Measurements from ENCODE around the gene ZAR1L.

DNA sequence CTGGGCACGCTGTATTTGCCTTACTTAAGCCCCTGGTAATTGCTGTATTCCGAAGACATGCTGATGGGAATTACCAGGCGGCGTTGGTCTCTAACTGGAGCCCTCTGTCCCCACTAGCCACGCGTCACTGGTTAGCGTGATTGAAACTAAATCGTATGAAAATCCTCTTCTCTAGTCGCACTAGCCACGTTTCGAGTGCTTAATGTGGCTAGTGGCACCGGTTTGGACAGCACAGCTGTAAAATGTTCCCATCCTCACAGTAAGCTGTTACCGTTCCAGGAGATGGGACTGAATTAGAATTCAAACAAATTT lies 821 bp upstream of the ZAR1L start:
- no peak for TF ChIP-seq TAF1 (IDR thresholded peaks at IDR 0.05; ENCODE audit: borderline replicate concordance, insufficient read depth, low read length)
- TF ChIP-seq, protein P1, sequence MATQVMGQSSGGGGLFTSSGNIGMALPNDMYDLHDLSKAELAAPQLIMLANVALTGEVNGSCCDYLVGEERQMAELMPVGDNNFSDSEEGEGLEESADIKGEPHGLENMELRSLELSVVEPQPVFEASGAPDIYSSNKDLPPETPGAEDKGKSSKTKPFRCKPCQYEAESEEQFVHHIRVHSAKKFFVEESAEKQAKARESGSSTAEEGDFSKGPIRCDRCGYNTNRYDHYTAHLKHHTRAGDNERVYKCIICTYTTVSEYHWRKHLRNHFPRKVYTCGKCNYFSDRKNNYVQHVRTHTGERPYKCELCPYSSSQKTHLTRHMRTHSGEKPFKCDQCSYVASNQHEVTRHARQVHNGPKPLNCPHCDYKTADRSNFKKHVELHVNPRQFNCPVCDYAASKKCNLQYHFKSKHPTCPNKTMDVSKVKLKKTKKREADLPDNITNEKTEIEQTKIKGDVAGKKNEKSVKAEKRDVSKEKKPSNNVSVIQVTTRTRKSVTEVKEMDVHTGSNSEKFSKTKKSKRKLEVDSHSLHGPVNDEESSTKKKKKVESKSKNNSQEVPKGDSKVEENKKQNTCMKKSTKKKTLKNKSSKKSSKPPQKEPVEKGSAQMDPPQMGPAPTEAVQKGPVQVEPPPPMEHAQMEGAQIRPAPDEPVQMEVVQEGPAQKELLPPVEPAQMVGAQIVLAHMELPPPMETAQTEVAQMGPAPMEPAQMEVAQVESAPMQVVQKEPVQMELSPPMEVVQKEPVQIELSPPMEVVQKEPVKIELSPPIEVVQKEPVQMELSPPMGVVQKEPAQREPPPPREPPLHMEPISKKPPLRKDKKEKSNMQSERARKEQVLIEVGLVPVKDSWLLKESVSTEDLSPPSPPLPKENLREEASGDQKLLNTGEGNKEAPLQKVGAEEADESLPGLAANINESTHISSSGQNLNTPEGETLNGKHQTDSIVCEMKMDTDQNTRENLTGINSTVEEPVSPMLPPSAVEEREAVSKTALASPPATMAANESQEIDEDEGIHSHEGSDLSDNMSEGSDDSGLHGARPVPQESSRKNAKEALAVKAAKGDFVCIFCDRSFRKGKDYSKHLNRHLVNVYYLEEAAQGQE (IDR thresholded peaks at IDR 0.05; ENCODE audit: insufficient read depth in 1 of 2, low read depth in 2 of 2, low read length in 2 of 2): no peak
